IPS-15b (cell line): ENCODE data around the gene ADAMTS1.

Experiments used
- H3K27me3 ChIP-seq: one replicate; pipeline ENCODE4 v1.6.1; 2013; ENCODE audit warnings: low read length; ENCODE audit not compliant: control insufficient read depth, insufficient read depth
- H3K36me3 ChIP-seq: one replicate; pipeline ENCODE4 v1.6.1; 2013; ENCODE audit warnings: low read length; ENCODE audit not compliant: control insufficient read depth, insufficient read depth
- H3K4me1 ChIP-seq: one replicate; pipeline ENCODE4 v1.6.1; 2013; ENCODE audit warnings: mild to moderate bottlenecking, low read length; ENCODE audit not compliant: control insufficient read depth, insufficient read depth
- H3K4me3 ChIP-seq: one replicate; pipeline ENCODE4 v1.5.1; 2013; ENCODE audit warnings: low read depth, low read length
- H3K9ac ChIP-seq: one replicate; pipeline ENCODE4 v1.6.1; 2013; ENCODE audit warnings: low read depth, mild to moderate bottlenecking, low read length
- H3K9me3 ChIP-seq: one replicate; pipeline ENCODE4 v1.6.1; 2013; ENCODE audit warnings: mild to moderate bottlenecking, low read length; ENCODE audit not compliant: control insufficient read depth, insufficient read depth

Gene ADAMTS1

DNA sequence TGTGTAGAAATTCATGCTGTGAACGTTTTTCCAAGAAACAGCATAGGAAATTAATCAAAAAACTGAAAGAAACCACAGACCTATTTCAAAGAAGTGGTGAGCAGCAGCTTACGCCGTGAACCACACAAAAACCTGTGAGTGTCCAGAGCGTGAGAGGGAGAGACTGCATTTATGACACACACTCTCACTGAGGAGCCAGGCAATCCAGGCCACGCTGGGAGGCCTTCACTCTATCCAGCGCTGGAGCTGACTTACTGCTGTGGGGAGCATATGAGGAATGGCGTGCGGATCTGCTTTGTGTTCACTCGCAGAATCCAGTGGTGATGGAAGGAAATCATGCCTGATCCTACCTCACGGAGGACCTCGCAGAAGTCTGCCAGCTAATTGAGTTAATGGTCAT is 12.7 kb downstream of the ADAMTS1 start:
- Histone ChIP-seq H3K4me1 (no peaks in the 10 kb centered on the region), H3K27me3 (no peaks in the 10 kb centered on the region), H3K9ac (no peak overlapping the region), H3K4me3 (no peak overlapping the region), H3K9me3 (no peaks in the 10 kb centered on the region), H3K36me3 (peaks cover under 1% of the 10 kb centered on the region)

DNA sequence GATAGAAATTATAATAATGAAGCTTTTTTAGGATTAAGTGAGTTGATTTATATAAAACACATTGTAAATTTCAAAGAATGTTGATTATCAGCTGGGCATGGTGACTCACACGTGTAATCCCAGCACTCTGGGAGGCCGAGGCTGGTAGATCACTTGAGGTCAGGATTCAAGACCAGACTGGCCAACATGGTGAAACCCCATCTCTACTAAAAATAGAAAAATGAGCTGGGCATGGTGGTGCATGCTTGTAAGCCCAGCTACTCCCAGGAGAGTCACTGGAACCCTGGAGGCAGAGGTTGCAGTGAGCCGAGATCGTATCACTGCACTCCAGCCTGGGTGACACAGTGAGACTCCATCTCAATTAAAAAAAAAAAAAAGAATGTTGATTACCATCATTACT is 18.4 kb downstream of the ADAMTS1 start:
- no peaks in the 10 kb centered on the region for H3K27me3 ChIP-seq
- H3K9ac ChIP-seq: no peak overlapping the region
- no peaks in the 10 kb centered on the region for H3K4me1 ChIP-seq
- no peaks in the 10 kb centered on the region for H3K9me3 ChIP-seq
- H3K4me3 ChIP-seq: no peak overlapping the region
- H3K36me3 ChIP-seq: no peaks in the 10 kb centered on the region

DNA sequence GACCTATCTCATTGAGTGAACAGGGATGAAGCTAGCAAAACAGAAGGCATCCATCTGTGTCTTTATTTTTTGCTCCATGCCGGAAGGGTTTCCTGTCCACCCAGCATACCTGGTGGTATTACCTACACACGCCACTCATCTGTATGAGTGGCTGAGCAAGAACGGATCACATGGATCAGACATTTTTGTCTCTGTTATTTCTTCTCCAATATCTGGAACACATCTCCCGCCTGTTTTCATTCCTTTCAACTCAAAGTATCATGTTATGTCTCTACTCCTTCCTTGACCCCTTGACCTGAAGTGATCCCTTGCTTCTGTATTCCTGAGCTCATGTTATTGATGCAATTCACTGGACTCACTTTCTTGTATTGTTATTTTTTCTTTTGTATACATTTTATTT is 24.7 kb downstream of the ADAMTS1 start:
- H3K9me3 ChIP-seq: no peaks in the 10 kb centered on the region
- no peak overlapping the region for H3K9ac ChIP-seq
- H3K4me1 ChIP-seq: no peaks in the 10 kb centered on the region
- H3K36me3 ChIP-seq: no peaks in the 10 kb centered on the region
- H3K4me3 ChIP-seq: no peak overlapping the region
- no peaks in the 10 kb centered on the region for H3K27me3 ChIP-seq

DNA sequence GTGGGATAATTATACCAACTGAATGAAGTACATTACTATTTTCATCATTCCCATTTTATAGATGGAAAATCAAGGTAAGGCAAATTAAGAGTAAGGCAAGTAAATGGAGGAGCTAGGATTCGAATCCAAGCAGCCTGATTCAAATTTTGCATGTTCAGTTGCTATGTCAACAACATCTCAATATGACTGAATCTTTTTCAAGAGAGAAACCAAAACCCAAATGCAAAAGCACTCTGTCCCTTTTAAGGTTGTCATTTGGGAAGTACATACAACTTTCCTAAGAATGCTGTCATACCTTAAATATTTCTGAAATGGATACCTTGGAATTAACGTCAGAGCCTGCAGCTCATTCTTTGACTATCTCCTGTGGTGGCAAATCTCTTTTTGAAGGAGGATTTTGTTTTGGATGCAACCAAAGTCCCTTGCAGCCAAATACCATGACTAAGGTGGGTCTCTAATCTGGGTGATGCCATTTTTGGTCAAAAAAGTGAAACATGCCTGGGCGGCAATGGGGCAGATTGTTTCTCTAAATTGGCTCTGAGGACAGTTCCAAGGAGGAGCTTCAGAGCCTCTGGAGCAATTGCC is 25.4 kb downstream of the ADAMTS1 start:
- Histone ChIP-seq H3K27me3 (no peaks in the 10 kb centered on the region), H3K9ac (no peak overlapping the region), H3K36me3 (no peaks in the 10 kb centered on the region), H3K4me1 (no peaks in the 10 kb centered on the region), H3K9me3 (no peaks in the 10 kb centered on the region), H3K4me3 (no peak overlapping the region)

DNA sequence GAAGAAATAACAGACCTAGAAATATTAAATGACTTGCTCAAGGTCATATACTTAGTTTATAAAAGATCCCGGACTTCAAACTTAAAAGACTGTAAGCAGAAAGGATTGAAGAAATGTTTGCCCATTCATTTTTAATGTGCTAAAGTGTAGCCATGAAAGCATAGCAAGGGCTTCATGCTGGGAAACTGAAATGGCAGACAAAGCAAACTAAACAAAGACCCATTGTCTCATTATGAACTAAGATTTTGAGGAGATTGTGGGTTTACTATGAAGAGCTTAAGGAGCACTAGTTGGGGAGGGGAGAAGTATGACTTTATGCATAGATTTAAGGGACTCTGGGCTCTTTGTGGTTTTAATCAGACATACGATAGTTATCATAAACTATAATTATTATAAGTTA is 26.3 kb downstream of the ADAMTS1 start:
- H3K36me3 ChIP-seq: no peaks in the 10 kb centered on the region
- no peaks in the 10 kb centered on the region for H3K27me3 ChIP-seq
- H3K9ac ChIP-seq: no peak overlapping the region
- H3K4me1 ChIP-seq: no peaks in the 10 kb centered on the region
- H3K4me3 ChIP-seq: no peak overlapping the region
- no peaks in the 10 kb centered on the region for H3K9me3 ChIP-seq

DNA sequence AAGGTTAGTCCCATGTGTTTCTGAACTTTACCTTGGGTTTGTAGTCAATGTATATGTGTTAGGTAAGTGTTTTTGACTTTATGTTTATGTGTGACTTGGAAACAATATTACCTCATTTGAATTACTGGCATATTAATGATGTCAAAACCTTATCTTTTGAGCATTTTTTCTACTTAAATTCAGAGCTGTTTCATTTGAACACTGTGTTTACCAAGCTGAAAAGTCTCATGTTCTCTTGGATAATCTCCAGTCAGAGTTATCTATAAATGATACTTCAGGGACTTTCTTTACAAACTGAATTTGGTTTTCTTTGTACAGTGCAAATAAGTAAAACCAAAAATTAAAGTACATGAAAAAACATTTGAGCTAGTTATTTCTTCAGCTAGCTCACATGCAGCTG is 30.0 kb downstream of the ADAMTS1 start:
- Histone ChIP-seq H3K9ac (no peak overlapping the region), H3K4me1 (no peaks in the 10 kb centered on the region), H3K9me3 (no peaks in the 10 kb centered on the region), H3K36me3 (no peaks in the 10 kb centered on the region), H3K27me3 (no peaks in the 10 kb centered on the region), H3K4me3 (no peak overlapping the region)

DNA sequence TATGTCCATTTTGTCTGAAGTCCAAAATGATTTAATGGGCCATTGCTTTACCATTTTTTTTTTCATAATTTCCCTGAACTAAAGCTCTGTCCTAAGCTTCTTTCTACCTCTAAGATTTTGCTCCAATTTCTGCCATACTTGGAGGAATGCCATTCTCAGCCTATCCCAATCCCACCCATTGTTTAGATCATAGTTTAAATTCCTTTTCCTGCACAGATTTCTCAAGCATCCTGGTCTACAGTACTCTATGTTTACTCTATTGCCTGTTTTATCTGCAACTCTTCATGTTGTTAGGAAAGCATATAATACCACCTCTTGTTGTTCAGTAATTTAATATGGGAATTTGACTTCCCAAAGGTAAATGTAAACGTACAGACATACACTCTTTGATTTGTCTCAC is 30.8 kb downstream of the ADAMTS1 start:
- H3K36me3 ChIP-seq: no peaks in the 10 kb centered on the region
- no peaks in the 10 kb centered on the region for H3K27me3 ChIP-seq
- no peaks in the 10 kb centered on the region for H3K4me1 ChIP-seq
- H3K9me3 ChIP-seq: no peaks in the 10 kb centered on the region
- H3K4me3 ChIP-seq: no peak overlapping the region
- no peak overlapping the region for H3K9ac ChIP-seq

DNA sequence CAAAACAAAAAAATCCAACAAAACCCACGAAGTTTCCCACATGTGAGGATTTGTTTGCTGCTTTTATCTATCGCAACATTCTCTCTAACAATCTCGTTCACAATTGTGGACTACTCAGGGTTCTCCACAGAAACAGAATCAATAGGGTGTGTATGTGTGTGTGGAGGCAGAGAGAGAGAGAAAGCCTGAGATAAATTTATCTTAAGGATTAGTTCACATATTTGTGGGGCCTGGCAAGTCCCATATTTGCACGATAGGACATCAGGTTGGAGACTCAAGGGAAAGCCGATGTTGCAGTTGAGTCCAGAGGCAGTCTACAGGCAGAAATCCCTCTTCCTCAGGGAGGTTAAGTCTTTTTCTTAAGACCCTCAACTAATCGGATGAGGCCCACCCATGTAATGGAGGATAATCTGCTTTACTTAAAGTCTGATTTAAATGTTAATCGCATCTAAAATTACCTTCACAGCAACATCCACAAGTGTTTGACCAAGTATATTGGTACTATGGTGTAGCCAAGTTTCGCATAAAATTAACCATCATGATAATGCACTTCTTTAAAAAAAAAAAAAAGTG is 31.7 kb downstream of the ADAMTS1 start:
- Histone ChIP-seq H3K36me3 (no peaks in the 10 kb centered on the region), H3K4me3 (no peak overlapping the region), H3K4me1 (no peaks in the 10 kb centered on the region), H3K9ac (no peak overlapping the region), H3K9me3 (no peaks in the 10 kb centered on the region), H3K27me3 (no peaks in the 10 kb centered on the region)

DNA sequence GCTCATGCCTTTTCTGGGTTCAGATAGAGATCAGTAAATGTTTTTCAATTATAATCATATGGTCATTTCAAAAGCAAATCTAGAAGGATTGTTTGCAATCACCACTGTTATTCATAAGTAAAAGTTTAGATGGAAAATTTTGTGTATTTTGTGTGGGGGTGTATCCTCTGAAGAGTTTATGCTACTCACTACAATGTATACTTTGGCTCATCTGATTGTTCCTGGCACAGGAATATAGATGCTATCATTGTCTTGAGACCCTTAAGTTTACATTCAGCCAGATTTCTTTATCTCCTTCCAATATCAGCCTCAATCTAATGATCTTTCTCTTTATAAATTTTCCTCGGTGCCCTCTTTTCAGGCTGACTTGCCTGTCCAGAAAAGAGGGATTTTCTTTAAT is 33.0 kb downstream of the ADAMTS1 start:
- no peaks in the 10 kb centered on the region for H3K9me3 ChIP-seq
- no peak overlapping the region for H3K4me3 ChIP-seq
- no peaks in the 10 kb centered on the region for H3K4me1 ChIP-seq
- no peak overlapping the region for H3K9ac ChIP-seq
- H3K36me3 ChIP-seq: no peaks in the 10 kb centered on the region
- no peaks in the 10 kb centered on the region for H3K27me3 ChIP-seq

DNA sequence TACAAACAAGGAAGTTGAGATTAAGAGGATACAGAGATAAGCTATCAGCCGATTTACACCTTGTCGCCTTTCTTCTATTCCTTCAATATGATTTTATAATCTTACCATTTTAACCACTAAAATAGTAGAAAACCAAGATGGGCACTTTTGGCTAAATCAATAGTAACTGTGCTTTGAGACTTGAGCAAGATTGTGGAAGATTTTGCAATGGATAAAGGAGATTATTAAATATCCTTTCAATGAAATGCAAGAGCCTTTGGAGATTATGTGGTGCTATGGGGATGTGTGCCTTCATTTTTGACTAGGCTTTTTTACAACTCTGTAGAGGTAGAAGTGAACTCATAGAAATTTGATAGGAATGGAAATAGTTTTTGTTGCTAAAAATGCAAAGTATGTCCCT is 33.7 kb downstream of the ADAMTS1 start:
- Histone ChIP-seq H3K9ac (no peak overlapping the region), H3K4me1 (no peaks in the 10 kb centered on the region), H3K27me3 (no peaks in the 10 kb centered on the region), H3K9me3 (no peaks in the 10 kb centered on the region), H3K36me3 (no peaks in the 10 kb centered on the region), H3K4me3 (no peak overlapping the region)

DNA sequence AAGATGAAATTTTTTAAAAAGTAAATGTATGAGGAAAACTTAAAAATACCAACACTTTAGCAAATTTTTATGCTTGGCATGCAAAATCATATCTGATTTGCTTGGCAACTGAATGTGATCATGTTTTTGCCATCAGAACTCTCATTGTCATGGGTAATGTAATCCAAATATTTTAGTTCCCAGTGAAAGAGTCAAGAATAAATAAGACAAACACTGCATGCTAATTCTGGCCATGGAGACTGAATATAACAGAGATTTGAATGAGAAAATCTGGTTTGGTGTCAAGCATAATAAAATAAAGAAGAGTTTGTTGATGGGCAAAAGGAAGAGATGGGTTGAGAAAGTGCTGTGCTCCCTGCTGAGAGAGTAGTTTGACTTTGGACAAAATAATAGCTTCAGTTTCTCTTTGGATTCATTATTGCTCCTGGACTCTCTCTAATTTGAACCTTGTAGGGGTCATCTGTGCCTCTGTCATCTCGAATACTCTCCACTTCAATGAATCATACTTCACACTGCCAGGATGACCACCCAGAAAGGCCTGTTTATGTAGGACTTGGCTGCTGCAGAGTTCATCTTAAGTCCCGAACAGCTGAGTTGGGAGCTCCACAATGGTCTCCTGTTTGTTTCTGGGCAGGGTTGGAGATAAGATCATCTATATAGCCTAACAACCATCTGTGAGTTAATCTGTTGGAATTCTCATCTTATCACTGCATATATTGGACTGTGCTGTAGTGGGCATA is 34.4 kb downstream of the ADAMTS1 start:
- no peaks in the 10 kb centered on the region for H3K9me3 ChIP-seq
- H3K4me1 ChIP-seq: no peaks in the 10 kb centered on the region
- H3K27me3 ChIP-seq: no peaks in the 10 kb centered on the region
- no peaks in the 10 kb centered on the region for H3K36me3 ChIP-seq
- H3K4me3 ChIP-seq: no peak overlapping the region
- no peak overlapping the region for H3K9ac ChIP-seq

DNA sequence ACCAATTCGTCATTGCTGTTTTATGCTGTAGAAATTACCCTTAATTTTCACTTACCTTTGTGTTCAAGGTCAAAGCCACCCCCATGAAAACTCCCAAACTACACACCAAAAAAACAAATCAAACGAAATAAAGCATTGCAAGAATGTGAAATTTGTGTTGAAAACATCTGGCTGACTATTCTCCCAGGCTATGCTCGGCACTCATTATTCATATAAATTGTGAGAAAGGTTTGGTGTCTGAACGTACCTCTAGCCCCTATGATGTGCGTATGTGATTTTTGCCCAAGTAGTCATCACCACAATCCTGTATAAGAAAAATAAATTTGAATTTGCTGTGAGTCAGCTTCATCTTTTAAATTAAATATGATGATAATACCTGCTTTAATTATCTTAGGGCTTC is 34.9 kb downstream of the ADAMTS1 start:
- H3K9me3 ChIP-seq: no peaks in the 10 kb centered on the region
- no peaks in the 10 kb centered on the region for H3K27me3 ChIP-seq
- no peak overlapping the region for H3K9ac ChIP-seq
- H3K36me3 ChIP-seq: no peaks in the 10 kb centered on the region
- no peaks in the 10 kb centered on the region for H3K4me1 ChIP-seq
- no peak overlapping the region for H3K4me3 ChIP-seq
